Measurements from ENCODE around the gene HLA-DOA.

- TF ChIP-seq EZH2 (IDR thresholded peaks at IDR 0.05; ENCODE audit: low read length, unreplicated experiment) (no peak), CTCF (conservative IDR thresholded peaks at IDR 0.05; ENCODE audit: low read depth, low read length) (no peak), EZH2phosphoT487 (IDR thresholded peaks at IDR 0.05; ENCODE audit: borderline replicate concordance, low read length) (no peak)
These were observed 20.2 kb upstream of the HLA-DOA start for GRCh38 chr6:33029328-33030184.

Measured in PC-3 (cell line).